RWPE2 (cell line): Measurements from ENCODE around the gene NUDT1.

ENCODE experiments used
- ATAC-seq: fragments of 200-7000 bp; cut with Tn5 transposase; 3 replicates; pipeline ENCODE4 v1.9.1; 2021; ENCODE audit warnings: low read depth
- DNase-seq: peaks from one replicate; pipeline ENCODE4 v3.0.0-alpha.2; 2020; ENCODE audit warnings: low spot score
- H3K27ac ChIP-seq: fragments of 450-650 bp; 2 replicates; pipeline ENCODE4 v1.5.1; 2017; ENCODE audit warnings: mild to moderate bottlenecking; ENCODE audit not compliant: poor library complexity, severe bottlenecking
- H3K27me3 ChIP-seq: fragments of 250-450 bp; sonication (Bioruptor Pico); 2 replicates; pipeline ENCODE4 v1.5.1; 2021; ENCODE audit warnings: mild to moderate bottlenecking, moderate library complexity; ENCODE audit not compliant: insufficient read depth, poor library complexity, severe bottlenecking
- H3K36me3 ChIP-seq: fragments of 250-450 bp; sonication (Bioruptor Pico); 2 replicates; pipeline ENCODE4 v1.5.1; 2020; ENCODE audit warnings: low read depth, mild to moderate bottlenecking, moderate library complexity
- H3K4me1 ChIP-seq: fragments of 250-450 bp; sonication (Bioruptor Pico); 2 replicates; pipeline ENCODE4 v1.5.1; 2021; ENCODE audit warnings: mild to moderate bottlenecking, moderate library complexity; ENCODE audit not compliant: insufficient read depth, poor library complexity, severe bottlenecking
- H3K4me3 ChIP-seq: fragments of 250-450 bp; sonication (Bioruptor Pico); 2 replicates; pipeline ENCODE4 v1.5.1; 2021; ENCODE audit warnings: mild to moderate bottlenecking, moderate library complexity; ENCODE audit not compliant: severe bottlenecking
- H3K9me3 ChIP-seq: fragments of 250-450 bp; sonication (Bioruptor Pico); 2 replicates; pipeline ENCODE4 v1.5.1; 2021; ENCODE audit warnings: mild to moderate bottlenecking, moderate library complexity; ENCODE audit not compliant: severe bottlenecking
- TF ChIP-seq, protein P1 (sequence below): fragments of 450-650 bp; IDR thresholded peaks from one replicate; pipeline ENCODE4 v1.5.1; 2017; ENCODE audit warnings: mild to moderate bottlenecking, moderate library complexity; ENCODE audit not compliant: poor library complexity, severe bottlenecking

Gene NUDT1

GRCh38 chr7:2296832-2297231 is 54.8 kb downstream of the NUDT1 start:
- Histone ChIP-seq H3K4me1 (no peaks in the 10 kb centered on the region), H3K36me3 (no peaks in the 10 kb centered on the region), H3K4me3 (no peak overlapping the region), H3K27me3 (no peaks in the 10 kb centered on the region), H3K27ac (no peak overlapping the region), H3K9me3 (no peaks in the 10 kb centered on the region)
- TF ChIP-seq, protein P1, sequence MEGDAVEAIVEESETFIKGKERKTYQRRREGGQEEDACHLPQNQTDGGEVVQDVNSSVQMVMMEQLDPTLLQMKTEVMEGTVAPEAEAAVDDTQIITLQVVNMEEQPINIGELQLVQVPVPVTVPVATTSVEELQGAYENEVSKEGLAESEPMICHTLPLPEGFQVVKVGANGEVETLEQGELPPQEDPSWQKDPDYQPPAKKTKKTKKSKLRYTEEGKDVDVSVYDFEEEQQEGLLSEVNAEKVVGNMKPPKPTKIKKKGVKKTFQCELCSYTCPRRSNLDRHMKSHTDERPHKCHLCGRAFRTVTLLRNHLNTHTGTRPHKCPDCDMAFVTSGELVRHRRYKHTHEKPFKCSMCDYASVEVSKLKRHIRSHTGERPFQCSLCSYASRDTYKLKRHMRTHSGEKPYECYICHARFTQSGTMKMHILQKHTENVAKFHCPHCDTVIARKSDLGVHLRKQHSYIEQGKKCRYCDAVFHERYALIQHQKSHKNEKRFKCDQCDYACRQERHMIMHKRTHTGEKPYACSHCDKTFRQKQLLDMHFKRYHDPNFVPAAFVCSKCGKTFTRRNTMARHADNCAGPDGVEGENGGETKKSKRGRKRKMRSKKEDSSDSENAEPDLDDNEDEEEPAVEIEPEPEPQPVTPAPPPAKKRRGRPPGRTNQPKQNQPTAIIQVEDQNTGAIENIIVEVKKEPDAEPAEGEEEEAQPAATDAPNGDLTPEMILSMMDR: no peak
- DNase-seq: no peak
- no peak for ATAC-seq

GRCh38 chr7:2299131-2299829 is 57.3 kb downstream of the NUDT1 start:
- no peaks in the 10 kb centered on the region for H3K9me3 ChIP-seq
- no peaks in the 10 kb centered on the region for H3K36me3 ChIP-seq
- no peaks in the 10 kb centered on the region for H3K27me3 ChIP-seq
- DNase-seq (no peak), ATAC-seq (no peak)
- H3K4me1 ChIP-seq: no peaks in the 10 kb centered on the region
- TF ChIP-seq, protein P1: no peak
- H3K27ac ChIP-seq: no peak overlapping the region
- H3K4me3 ChIP-seq: no peak overlapping the region

DNA sequence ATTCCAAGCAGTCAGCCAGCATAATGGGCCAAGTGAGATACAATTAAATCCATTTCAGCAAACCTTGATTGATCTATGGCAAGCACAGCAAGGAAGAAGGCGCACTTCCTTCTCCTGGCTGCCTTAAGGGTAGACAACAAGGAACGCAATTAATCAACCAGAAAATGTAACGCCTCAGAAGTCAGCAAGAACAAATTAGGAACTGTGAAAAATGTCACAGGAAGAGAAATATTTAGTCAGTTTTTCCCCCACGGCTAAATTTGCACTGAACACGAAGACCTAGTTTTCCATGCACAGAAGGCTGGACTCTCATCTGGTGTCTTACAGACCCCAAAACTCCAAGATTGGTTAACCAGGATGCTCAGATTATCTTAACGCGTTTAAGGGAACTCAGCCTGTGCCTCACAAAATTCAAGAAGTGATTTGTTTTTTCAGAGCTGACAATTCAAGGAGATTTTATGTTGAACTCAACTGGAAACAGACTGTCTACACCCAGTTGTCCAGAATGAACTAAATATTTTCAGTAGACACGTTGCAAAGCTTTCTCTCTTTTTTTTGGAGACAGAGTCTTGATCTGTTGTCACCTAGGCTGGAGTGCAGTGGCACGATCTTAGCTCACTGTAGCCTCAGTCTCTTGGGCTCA is 58.0 kb downstream of the NUDT1 start:
- Histone ChIP-seq H3K27ac (no peak overlapping the region), H3K36me3 (no peaks in the 10 kb centered on the region), H3K4me1 (no peaks in the 10 kb centered on the region), H3K4me3 (no peak overlapping the region), H3K27me3 (no peaks in the 10 kb centered on the region), H3K9me3 (no peaks in the 10 kb centered on the region)
- TF ChIP-seq, protein P1: no peak
- ATAC-seq: no peak
- no peak for DNase-seq
